K562 (cell line): Measurements from ENCODE around the gene BRME1. TPM values are rescaled to one million over a fixed set of nuclear protein-coding genes. Genes with fewer than 3 reads are reported as not detected.
A peak's percentile ranks its signal among the peaks of the same experiment; 100 is the strongest.

Experiments used
- CTBP1 ChIP-seq: fragments of 450-650 bp; IDR thresholded peaks from 2 replicates; pipeline ENCODE4 v1.6.1; 2016; ENCODE audit warnings: borderline replicate concordance
- DEAF1 ChIP-seq: fragments of 450-650 bp; formaldehyde crosslinking; IDR thresholded peaks from 2 replicates; pipeline ENCODE4 v1.4.0; 2020; ENCODE audit warnings: mild to moderate bottlenecking, moderate library complexity
- EWSR1 ChIP-seq: fragments of 450-650 bp; IDR thresholded peaks from 2 replicates; pipeline ENCODE4 v1.6.1; 2018; ENCODE audit warnings: borderline replicate concordance, mild to moderate bottlenecking, low read depth, moderate library complexity; ENCODE audit not compliant: partially characterized antibody
- GMEB1 ChIP-seq: fragments of 250-450 bp; sonication (Bioruptor Pico); IDR thresholded peaks from 2 replicates; pipeline ENCODE4 v1.4.0; 2020; ENCODE audit warnings: mild to moderate bottlenecking
- HNRNPLL ChIP-seq: fragments of 200-400 bp; formaldehyde crosslinking; IDR thresholded peaks from 2 replicates; pipeline ENCODE4 v1.6.1; 2017; ENCODE audit warnings: low read length, low read depth, mild to moderate bottlenecking; ENCODE audit not compliant: poor library complexity, severe bottlenecking
- MEF2D ChIP-seq: conservative IDR thresholded peaks from 2 replicates; pipeline ENCODE4 v1.6.1; 2016; ENCODE audit warnings: low read depth, missing genetic modification characterization, missing compliant biosample characterization
- MNT ChIP-seq, 2 experiments: fragments of 450-650 bp; conservative IDR thresholded peaks; 2 replicates each; pipeline ENCODE4 v1.6.1; 2017; ENCODE audit warnings: mild to moderate bottlenecking in 2 of 2, moderate library complexity in 2 of 2
- NCOA1 ChIP-seq: fragments of 450-650 bp; IDR thresholded peaks from 2 replicates; pipeline ENCODE4 v1.6.1; 2016; ENCODE audit warnings: low read depth
- NFE2 ChIP-seq: IDR thresholded peaks from 2 replicates; pipeline ENCODE4 v1.6.1; 2014; ENCODE audit warnings: antibody characterized with exemption, low read depth
- NFIX ChIP-seq: fragments of 250-450 bp; sonication (Bioruptor Pico); IDR thresholded peaks from 2 replicates; pipeline ENCODE4 v1.4.0; 2020; ENCODE audit warnings: low read depth, mild to moderate bottlenecking, moderate library complexity
- NR4A1 ChIP-seq, 2 experiments: fragments of 250-450 bp in 1 of 2; fragments of 450-650 bp in 1 of 2; sonication (Bioruptor Pico) in 1 of 2; IDR thresholded peaks; 2 replicates each; pipeline versions ENCODE4 v1.4.0 to v1.6.1; 2016 to 2020; ENCODE audit warnings: mild to moderate bottlenecking in 2 of 2, missing compliant biosample characterization in 1 of 2, missing genetic modification characterization in 1 of 2, moderate library complexity in 1 of 2
- SMARCB1 ChIP-seq: IDR thresholded peaks from 2 replicates; pipeline ENCODE4 v1.6.1; 2011; ENCODE audit warnings: improper control_type of control experiment, low read depth; ENCODE audit not compliant: insufficient read length
- STAG1 ChIP-seq: sonication (generic); formaldehyde crosslinking; IDR thresholded peaks from 2 replicates; pipeline ENCODE4 v1.5.0; 2020; ENCODE audit warnings: missing genetic modification reagents, borderline replicate concordance
- USF1 ChIP-seq: sonication (generic); formaldehyde crosslinking; IDR thresholded peaks from 2 replicates; pipeline ENCODE4 v1.9.0; 2022; ENCODE audit warnings: mild to moderate bottlenecking, missing genetic modification reagents
- YBX1 ChIP-seq: fragments of 450-650 bp; IDR thresholded peaks from 2 replicates; pipeline ENCODE4 v1.7.1; 2016; ENCODE audit warnings: mild to moderate bottlenecking
- ZBTB49 ChIP-seq: sonication (generic); formaldehyde crosslinking; IDR thresholded peaks from 2 replicates; pipeline ENCODE4 v1.8.0; 2022; ENCODE audit warnings: missing genetic modification reagents, mild to moderate bottlenecking, borderline replicate concordance
- ZNF79 ChIP-seq: fragments of 250-450 bp; sonication (Bioruptor Pico); IDR thresholded peaks from 2 replicates; pipeline ENCODE4 v1.4.0; 2020; ENCODE audit warnings: low read depth, mild to moderate bottlenecking, moderate library complexity
- polyA plus RNA-seq, 8 experiments: library from polyadenylated mRNA; depleted of rRNA in 4 of 8; stranded (reverse) in 5 of 8; unstranded in 3 of 8; fragments of >200 nt; fragmentation: Nextera tagmentation in 2 of 8; fragmentation: Illumina TruSeq in 1 of 8; extraction: Ambion mirVana in 2 of 8; extraction: Trizol in 1 of 8; gene quantifications; 2 replicates each; pipeline versions ENCODE4 v1.2.1 to v1.2.3, GENCODE V29; 2011 to 2014; ENCODE audit warnings: inconsistent platforms in 1 of 8, missing spikeins in 1 of 8
- total RNA-seq, 7 experiments: library from RNA; depleted of rRNA in 6 of 7; stranded (reverse); fragments of >200 nt in 6 of 7; fragmentation: Illumina TruSeq in 2 of 7; extraction: Trizol in 2 of 7; gene quantifications; 2 replicates each; pipeline versions ENCODE4 v1.2.1 to v1.2.3, GENCODE V29; 2011 to 2021; ENCODE audit warnings: low replicate concordance in 1 of 7

Gene BRME1
- total and polyA plus RNA-seq, 9 of the 15 experiments (the other 6 are each of a cell fraction or from before 2014, with no cell fraction given): 0.75 to 6.1 (median 3.6) TPM

- peak; percentile 98 for TF ChIP-seq NFE2
- peak; percentile 73 for TF ChIP-seq USF1 (CRISPR knock-in tag)
- TF ChIP-seq NFIX (CRISPR knock-in tag): no peak
- no peak for TF ChIP-seq HNRNPLL
- no peak for TF ChIP-seq NR4A1 (CRISPR knock-in tag; IDR thresholded peaks at IDR 0.05)
- TF ChIP-seq NR4A1 (tag; IDR thresholded peaks at IDR 0.05): peak; percentile 65
- peak; percentile 100 for TF ChIP-seq DEAF1 (CRISPR knock-in tag)
- TF ChIP-seq MEF2D (tag): no peak
- no peak for TF ChIP-seq YBX1
- no peak for TF ChIP-seq EWSR1
- TF ChIP-seq SMARCB1: no peak
- peak in 1 of 2 experiments; percentile 77; a peak in 2 of 4 replicates for TF ChIP-seq MNT (conservative IDR thresholded peaks at IDR 0.05)
- TF ChIP-seq ZBTB49 (CRISPR knock-in tag): no peak
- no peak for TF ChIP-seq GMEB1 (CRISPR knock-in tag)
- peak; percentile 62; the same call in 1 of the 2 replicates for TF ChIP-seq NCOA1
- peak; percentile 96 for TF ChIP-seq CTBP1
- TF ChIP-seq STAG1 (CRISPR knock-in tag): peak; percentile 99
- no peak for TF ChIP-seq ZNF79 (CRISPR knock-in tag)
These were observed 25.6 kb downstream of the BRME1 start (continued) for GRCh38 chr19:13880059-13881043.
